Globus pallidus (tissue), 1 donor: ENCODE measurements around the gene SERPINA4.

Source experiments
- DNase-seq: peaks from one replicate; pipeline ENCODE4 v3.0.0-alpha.2; 2015; ENCODE audit warnings: low spot score

The SERPINA4 gene

DNA sequence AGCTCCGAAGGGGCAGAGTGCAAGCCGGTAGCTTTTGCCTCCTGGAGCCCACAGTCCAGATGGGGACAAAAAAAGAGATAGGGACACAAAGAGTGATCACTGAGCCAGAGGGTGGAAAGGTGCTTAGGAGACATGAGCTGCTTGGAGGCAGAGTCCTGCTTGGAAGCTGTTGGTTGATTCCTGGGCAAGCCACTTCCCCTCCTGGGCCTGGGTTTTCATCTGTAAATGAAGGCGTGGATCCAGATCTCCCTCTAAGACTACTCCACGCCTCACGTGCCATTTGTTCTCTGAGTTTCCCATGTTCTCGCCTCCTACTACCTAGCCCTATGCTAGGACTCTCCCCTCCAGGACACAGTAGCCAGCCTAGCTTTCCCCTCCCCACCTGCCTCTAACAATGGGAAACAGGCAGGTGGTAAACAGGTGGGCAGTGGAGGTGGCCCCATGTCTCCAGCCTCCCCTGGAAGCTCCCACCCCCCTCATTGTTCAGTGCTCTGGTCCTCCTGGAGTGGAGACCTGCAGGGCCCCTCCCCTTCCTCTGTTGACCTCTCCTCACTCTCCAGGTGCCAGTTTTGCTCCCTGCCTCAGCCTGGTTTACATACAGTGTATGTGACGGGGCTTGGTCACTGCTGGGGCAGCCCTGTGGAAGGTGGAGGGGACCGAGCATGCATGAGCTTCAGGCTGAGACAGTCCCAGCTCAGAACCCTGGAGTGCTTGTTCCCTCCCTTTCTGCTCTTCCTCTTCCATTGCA lies 54.8 kb downstream of the SERPINA4 start:
- no peak for DNase-seq

DNA sequence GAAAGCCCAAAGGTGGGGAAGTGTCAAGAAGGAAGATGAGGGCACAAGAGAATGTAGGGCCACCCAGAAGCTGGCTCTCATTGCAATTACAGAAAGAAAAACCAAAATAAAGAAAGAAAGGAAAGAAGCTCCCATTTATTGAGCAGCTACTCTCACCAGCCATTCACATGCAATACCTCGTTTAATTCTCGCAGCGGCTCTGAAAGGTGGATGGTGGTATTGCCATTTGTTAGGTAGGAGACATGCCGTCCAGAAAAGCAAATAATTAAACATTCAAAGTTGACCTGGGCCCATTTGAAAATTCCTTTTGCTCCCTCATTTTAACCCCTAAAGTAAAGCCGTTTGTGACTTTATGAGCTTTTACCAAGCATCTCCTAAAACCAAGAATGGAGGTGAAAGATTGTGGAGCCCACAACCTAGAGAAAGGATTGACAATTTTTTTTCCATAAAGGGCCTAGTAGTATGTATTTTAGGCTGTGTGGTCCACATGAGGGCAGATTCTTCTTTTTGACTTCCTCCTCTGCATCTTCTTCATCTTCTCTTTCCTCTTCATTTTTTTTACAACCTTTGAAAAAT lies 56.2 kb downstream of the SERPINA4 start:
- DNase-seq = no peak

DNA sequence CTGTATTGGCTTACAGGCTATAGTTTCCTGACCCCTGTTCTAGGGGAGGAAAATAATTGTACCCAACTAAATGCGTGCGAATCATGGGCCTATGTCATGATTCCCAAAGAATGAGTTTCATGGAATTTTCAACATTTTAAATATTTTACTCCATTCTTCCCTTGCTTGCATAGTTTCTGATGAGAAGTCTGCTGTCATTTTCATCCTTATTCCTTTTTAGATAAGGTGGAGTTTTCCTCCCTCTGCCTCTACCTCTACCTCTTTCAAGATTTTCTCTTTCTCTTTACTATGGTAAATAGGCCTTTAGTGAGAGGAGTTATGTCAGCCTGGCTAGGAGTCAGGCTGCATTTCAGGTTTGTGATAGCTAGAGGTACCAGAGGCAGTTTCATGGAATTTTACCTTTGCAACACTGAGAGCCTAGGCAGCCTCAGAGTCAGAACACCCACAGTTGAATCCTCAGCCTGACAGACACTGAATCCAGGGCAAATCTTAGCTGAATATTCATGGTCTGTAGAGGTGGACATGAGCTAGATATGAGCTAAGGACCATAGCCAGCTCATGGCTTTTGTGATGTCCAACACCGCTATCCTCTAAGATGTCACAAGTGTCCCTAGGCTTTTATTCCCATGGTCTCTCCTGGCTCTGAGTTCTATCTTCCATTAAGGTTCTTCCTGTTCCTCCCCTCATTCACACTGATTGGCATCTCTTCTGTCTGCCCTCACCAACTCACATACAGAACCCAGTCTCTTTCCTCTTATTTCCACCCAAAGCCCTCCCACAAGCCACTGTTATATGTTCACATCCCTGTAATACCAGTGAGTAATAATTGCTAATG lies 57.0 kb downstream of the SERPINA4 start:
- no peak for DNase-seq

DNA sequence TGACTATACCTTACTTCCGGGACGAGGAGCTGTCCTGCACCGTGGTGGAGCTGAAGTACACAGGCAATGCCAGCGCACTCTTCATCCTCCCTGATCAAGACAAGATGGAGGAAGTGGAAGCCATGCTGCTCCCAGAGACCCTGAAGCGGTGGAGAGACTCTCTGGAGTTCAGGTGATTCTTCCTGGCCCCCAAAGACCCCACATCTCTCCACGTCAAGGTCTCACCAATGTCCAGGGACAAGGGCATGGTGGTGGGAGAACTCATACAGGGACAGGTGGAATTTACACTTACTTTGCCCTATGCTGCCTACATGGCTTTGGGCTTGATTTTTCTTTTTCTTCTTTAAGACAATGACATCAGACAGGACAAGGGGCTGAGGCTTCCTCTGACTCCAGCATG lies 58.1 kb downstream of the SERPINA4 start:
- no peak for DNase-seq
